ENCODE results near the gene ATF7.

ATF7 gene

GRCh38 chr12:53502983-53503728 lies 123.0 kb downstream of the ATF7 start (continued):
- TF ChIP-seq TSHZ2 (CRISPR knock-in tag; IDR thresholded peaks at IDR 0.05) (no peak), ARNTL (CRISPR knock-in tag; IDR thresholded peaks at IDR 0.05; ENCODE audit: borderline replicate concordance, low read depth) (no peak), ZNF70 (CRISPR knock-in tag; IDR thresholded peaks at IDR 0.05) (no peak), ESRRG (CRISPR knock-in tag; IDR thresholded peaks at IDR 0.05) (no peak), TOX (CRISPR knock-in tag; IDR thresholded peaks at IDR 0.05; ENCODE audit: borderline replicate concordance) (no peak), GLIS3 (CRISPR knock-in tag; IDR thresholded peaks at IDR 0.05) (no peak)

GRCh38 chr12:53502331-53502730 lies 123.9 kb downstream of the ATF7 start:
- TF ChIP-seq TOX (CRISPR knock-in tag; IDR thresholded peaks at IDR 0.05; ENCODE audit: borderline replicate concordance): no peak
- TF ChIP-seq ZFP3 (CRISPR knock-in tag; IDR thresholded peaks at IDR 0.05): no peak
- ATAC-seq: no peak

- ATAC-seq: no peak
- no peak for TF ChIP-seq TOX (CRISPR knock-in tag; IDR thresholded peaks at IDR 0.05; ENCODE audit: borderline replicate concordance)
Observed at GRCh38 chr12:53501615-53502181, 124.5 kb downstream of the ATF7 start.

GRCh38 chr12:53500776-53501614 lies 125.2 kb downstream of the ATF7 start, which contains the start of gene TARBP2:
TSS of gene TARBP2 (plus strand) at chr12:53501283. CDS start at chr12:53501409, 126 bp downstream.
- ATAC-seq: peak; percentile 80
- no peak for TF ChIP-seq ESRRG (CRISPR knock-in tag; IDR thresholded peaks at IDR 0.05)
- 0 out of 2 replicates have a peak, but pooled peaks have one; percentile 8 for TF ChIP-seq ZNF70 (CRISPR knock-in tag; IDR thresholded peaks at IDR 0.05)
- TF ChIP-seq GLIS3 (CRISPR knock-in tag; IDR thresholded peaks at IDR 0.05): 0 out of 2 replicates have a peak, but pooled peaks have one; percentile 44
- TF ChIP-seq PATZ1 (CRISPR knock-in tag; IDR thresholded peaks at IDR 0.05; ENCODE audit: borderline replicate concordance): no peak
- TF ChIP-seq TOX (CRISPR knock-in tag; IDR thresholded peaks at IDR 0.05; ENCODE audit: borderline replicate concordance): no peak
- TF ChIP-seq TCF4 (CRISPR knock-in tag; IDR thresholded peaks at IDR 0.05; ENCODE audit: borderline replicate concordance): no peak
- TF ChIP-seq TSHZ2 (CRISPR knock-in tag; IDR thresholded peaks at IDR 0.05): peak; percentile 56; the same call in 1 of the 2 replicates
- peak; percentile 46; the same call in 1 of the 2 replicates for TF ChIP-seq SNAI2 (CRISPR knock-in tag; IDR thresholded peaks at IDR 0.05)
- peak; percentile 99 for TF ChIP-seq ZFP3 (CRISPR knock-in tag; IDR thresholded peaks at IDR 0.05)
- TF ChIP-seq BACH2 (CRISPR knock-in tag; IDR thresholded peaks at IDR 0.05; ENCODE audit: borderline replicate concordance): no peak
- TF ChIP-seq ZNF565 (CRISPR knock-in tag; conservative IDR thresholded peaks at IDR 0.05; ENCODE audit: low read depth): no peak
- no peak for TF ChIP-seq OSR1 (CRISPR knock-in tag; IDR thresholded peaks at IDR 0.05)
- peak; percentile 61; the same call in 1 of the 2 replicates for TF ChIP-seq ZNF8 (CRISPR knock-in tag; IDR thresholded peaks at IDR 0.05)
- TF ChIP-seq CREB5 (CRISPR knock-in tag; IDR thresholded peaks at IDR 0.05; ENCODE audit: low read depth): no peak
- no peak; the same call in 1 of the 2 replicates for TF ChIP-seq POU6F1 (CRISPR knock-in tag; IDR thresholded peaks at IDR 0.05; ENCODE audit: borderline replicate concordance, low read depth)
- TF ChIP-seq CSRNP3 (CRISPR knock-in tag; IDR thresholded peaks at IDR 0.05): no peak
- TF ChIP-seq CSDC2 (CRISPR knock-in tag; IDR thresholded peaks at IDR 0.05): no peak
- TF ChIP-seq ZC3H10 (CRISPR knock-in tag; IDR thresholded peaks at IDR 0.05): no peak
- TF ChIP-seq ZFP30 (CRISPR knock-in tag; IDR thresholded peaks at IDR 0.05): no peak
- no peak for TF ChIP-seq PPARA (CRISPR knock-in tag; IDR thresholded peaks at IDR 0.05; ENCODE audit: borderline replicate concordance)
